Fibroblast of peridontal ligament (primary cell): Measurements from ENCODE around the gene LCN12.

ENCODE experiments used
- DNase-seq: peaks from one replicate; pipeline ENCODE4 v3.0.0-alpha.2; 2010; ENCODE audit errors: extremely low read depth

The LCN12 gene

DNA sequence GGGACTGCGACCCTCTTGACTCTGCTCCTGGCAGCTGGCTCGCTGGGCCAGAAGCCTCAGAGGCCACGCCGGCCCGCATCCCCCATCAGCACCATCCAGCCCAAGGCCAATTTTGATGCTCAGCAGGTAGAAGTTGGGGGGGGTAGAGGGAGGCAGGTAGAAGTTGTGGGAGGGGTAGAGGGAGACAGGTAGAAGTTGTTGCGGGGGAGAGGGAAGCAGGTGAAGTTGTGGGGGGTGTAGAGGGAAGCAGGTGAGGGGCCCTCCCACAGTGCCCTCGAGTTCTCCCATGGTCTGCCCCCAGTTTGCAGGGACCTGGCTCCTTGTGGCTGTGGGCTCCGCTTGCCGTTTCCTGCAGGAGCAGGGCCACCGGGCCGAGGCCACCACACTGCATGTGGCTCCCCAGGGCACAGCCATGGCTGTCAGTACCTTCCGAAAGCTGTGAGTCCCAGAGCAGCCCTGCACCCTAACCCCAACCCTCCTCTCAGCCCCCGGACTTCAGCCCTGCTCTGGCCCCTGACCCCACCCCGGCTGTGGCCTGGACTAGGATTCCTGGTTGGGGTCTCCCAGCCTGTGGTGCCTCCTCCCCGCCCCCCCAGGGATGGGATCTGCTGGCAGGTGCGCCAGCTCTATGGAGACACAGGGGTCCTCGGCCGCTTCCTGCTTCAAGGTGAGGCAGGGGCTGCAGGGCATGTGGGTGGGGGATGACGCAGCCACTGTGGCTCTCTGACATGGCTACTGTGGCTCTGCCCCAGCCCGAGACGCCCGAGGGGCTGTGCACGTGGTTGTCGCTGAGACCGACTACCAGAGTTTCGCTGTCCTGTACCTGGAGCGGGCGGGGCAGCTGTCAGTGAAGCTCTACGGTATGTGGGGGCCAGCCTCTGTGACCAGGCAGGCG, 6.5 kb upstream of the LCN12 start:
- DNase-seq = no peak

DNA sequence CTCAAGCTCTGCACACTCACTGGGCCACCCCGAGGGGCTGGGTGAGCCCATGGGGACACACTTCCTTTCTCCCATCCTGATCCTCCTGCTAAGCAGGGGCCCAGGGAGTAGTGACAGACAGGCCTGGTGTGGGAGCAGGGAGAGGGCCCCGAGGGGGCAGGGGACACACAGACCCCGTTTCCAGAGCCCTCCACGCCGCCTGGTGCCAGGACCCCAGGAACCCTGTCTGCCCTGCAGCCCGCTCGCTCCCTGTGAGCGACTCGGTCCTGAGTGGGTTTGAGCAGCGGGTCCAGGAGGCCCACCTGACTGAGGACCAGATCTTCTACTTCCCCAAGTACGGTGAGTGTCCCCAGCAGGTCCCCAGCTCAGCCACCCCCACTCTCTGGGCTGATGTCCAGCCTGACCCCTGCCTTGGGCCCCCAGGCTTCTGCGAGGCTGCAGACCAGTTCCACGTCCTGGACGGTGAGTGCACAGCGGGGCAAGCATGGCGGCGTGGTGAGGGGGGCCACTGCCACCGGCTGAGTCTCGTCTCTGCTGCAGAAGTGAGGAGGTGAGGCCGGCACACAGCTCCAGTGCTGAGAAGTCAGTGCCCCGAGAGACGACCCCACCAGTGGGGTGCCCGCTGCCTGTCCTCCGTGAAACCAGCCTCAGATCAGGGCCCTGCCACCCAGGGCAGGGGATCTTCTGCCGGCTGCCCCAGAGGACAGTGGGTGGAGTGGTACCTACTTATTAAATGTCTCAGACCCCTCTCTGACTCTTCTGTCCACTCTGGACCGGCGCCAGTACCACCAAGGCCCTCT, 5.6 kb upstream of the LCN12 start:
- no peak for DNase-seq

DNA sequence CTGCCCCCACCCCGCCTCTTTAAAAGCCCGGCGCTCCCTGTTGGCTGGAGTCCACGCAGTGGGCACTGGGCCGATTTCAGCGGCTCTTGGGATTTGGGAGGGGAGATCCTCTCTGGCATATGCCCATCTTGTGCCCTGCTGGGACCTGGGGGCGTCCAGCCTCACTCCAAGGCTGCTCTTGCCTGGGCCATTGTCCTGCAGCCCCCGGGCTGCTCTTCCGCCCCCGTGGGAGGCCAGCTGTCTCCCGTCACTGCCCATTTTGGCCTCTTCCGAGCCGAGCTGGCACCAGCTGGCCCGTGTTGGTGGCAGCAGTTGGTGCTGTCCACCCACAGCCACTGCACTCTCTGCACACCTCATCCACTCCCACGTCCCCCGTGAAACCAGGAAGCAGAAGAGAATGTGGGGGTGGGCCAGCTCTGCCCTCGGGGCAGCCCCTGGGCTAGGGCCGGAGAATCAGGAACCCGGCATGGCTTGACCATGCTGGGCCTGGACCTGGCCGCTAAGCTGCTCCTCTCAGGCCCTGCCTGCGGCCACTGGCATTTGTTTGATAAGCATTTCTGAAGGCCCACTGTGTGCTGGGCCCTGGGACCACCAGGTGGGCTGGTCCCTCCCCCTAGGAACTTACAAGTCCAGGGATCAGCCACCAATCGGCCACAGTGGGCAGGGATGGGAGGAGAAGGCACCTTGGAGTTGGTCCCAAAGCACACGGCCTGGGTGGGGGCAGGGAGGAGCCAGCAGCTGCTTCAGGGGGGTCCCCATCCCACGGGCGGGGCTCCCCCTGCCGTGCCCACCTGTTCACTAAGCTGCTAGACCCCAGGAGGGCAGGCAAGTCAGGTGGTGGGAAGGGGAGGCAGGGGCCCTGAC, 4.8 kb upstream of the LCN12 start:
- DNase-seq = no peak

DNA sequence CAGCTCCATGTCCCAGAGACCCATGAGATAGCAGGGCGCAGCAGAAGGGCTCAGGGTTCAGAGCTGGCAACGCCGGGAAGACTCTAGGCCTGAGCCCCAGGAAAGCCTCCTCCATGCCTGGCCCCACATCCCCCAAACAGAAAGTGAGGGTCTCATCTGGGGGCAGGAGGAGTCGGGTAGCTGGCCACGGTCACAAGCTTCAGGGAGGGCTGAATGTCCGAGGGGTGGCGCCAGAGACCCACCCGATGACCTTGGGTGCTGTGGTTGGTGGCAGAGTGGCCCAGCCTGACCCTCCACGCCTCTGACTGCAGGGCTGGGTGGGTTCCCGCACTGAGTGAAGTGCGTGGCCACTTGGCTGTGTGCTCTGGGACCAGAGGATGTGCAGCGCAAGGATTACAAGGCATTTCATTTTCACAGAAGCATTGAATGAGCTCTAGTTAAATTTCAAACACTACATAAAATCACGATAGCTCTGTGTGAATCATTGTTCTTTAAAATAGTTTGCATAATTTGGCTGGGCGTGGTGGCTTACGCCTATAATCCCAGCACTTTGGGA, 4.0 kb upstream of the LCN12 start:
- peak; percentile 20 for DNase-seq

DNA sequence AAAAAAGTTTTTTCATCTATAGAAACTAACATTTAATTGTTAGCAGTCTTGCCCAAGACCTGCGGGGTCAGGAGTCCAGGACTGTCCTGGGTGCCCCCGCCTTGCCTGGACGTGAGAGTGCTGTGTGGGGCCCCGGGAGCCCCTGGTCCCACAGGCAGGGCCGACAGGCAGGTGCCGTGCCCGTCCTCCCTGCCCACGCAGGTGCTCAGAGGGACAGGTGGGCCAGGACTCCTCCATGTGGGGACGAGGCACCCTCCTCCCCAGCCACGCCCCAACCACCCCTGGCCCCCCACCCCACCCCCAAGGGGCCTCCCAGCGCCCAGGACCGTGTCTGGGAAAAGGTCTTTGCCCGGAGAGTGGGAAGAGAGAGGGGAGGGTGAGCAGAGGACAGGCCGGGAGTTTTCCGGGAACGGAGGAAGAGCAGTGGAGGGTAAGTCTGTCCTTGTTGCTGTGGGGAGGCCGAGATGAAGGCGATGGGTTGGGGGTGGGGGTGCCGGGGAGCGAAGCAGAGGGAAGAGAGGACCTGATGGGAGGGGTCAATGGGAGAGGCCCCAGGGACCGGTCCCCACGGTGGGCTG, 2.7 kb upstream of the LCN12 start:
- DNase-seq = no peak

GRCh38 chr9:136949817-136950655, 2.0 kb upstream of the LCN12 start:
- DNase-seq = peak; percentile 59

GRCh38 chr9:136950656-136951276, 1.3 kb upstream of the LCN12 start:
- no peak for DNase-seq

DNA sequence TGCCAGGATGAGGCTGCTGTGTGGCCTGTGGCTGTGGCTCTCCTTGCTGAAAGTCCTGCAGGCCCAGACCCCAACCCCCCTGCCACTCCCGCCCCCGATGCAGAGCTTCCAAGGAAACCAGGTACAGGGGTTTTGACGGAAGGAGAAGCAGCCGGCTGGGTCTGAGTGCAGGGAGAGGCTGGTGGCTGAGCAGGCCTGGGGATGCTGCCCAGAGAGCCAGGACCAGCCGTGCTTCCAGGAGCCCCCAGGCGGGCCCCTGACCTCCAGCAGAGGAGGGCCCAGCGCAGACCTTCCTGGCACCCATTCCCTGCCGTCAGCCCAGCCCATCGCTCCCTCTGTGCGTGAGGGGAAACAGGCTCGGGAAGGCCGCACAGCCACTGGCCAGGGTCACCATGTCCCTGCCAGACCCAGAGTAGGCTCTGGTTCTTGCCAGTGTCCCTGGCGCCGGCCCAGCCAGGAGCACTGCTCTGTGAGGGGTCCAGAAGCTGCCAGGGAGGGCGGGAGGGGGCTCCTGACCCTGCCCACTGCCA, 313 bp downstream of the LCN12 start:
- no peak for DNase-seq

DNA sequence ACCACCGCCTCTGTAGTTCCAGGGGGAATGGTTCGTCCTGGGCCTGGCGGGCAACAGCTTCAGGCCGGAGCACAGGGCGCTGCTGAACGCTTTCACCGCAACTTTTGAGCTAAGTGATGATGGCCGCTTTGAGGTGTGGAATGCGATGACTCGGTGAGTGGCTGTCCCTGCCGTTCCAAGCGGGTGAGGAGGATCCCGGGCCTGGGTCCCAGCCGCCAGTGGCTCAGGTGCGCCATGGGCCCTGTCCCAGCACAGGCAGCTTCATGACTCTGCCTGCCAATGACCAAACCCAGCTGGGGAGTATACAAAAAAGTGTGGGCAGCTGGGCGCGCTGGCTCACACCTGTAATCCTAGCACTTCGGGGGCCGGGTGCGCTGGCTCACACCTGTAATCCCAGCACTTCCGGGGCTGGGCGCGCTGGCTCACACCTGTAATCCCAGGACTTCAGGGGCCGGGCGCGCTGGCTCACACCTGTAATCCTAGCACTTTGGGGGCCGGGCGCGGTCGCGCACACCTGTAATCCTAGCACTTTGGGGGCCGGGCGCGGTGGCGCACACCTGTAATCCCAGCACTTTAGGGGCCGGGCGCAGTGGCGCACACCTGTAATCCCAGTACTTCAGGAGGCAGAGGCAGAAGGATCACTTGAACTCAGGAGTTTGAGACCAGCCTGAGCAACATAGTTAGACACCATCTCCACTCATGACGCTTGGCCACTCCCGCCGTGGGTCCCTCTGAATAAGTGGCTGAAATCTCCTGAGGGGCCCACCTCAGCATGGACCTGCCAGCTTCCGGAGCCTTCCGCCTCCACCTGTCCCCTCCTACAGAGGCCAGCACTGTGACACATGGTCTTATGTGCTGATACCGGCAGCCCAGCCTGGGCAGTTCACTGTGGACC, 1.1 kb downstream of the LCN12 start:
- DNase-seq = no peak

GRCh38 chr9:136953771-136954269, 1.7 kb downstream of the LCN12 start:
- no peak for DNase-seq

GRCh38 chr9:136954270-136955083, 2.4 kb downstream of the LCN12 start:
- no peak for DNase-seq

- no peak for DNase-seq
Observed at GRCh38 chr9:136955202-136955942, 3.3 kb downstream of the LCN12 start.

DNA sequence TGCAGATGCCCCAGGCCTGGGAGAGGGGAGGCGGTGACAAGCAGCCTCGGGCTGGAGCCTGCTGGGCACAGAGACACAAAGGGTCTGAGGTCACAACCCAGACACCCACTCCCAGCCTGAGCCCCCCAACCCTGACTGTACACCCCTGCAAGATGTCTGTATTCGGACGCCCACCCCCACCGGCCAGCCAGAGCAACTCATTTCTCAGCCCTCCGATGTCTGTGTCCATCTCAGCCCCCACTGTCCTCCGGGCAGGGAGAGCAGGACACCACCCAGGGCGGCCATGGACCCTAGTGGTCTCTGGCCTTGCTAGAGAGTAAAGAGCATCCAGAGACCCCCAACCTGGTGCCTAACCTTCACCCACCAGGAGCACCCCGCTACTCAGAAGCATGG, 3.9 kb downstream of the LCN12 start:
- DNase-seq = no peak

- DNase-seq = no peak
Observed at GRCh38 chr9:136956604-136957003, 4.5 kb downstream of the LCN12 start.

DNA sequence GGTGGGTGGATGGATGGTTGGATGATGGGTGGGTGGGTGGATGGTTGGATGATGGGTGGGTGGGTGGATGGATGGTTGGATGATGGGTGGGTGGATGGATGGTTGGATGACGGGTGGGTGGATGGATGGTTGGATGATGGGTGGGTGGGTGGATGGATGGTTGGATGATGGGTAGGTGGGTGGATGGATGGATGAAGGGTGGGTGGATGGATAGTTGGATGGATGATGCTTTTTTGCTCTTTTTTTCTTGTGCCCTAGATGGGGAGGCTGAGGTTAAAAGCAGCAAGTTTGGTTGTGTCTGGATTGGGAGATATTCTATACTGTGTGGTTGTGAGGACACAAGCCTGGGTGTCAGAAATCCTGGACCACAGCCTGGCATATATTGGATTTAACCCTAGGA, 5.4 kb downstream of the LCN12 start:
- DNase-seq = no peak

DNA sequence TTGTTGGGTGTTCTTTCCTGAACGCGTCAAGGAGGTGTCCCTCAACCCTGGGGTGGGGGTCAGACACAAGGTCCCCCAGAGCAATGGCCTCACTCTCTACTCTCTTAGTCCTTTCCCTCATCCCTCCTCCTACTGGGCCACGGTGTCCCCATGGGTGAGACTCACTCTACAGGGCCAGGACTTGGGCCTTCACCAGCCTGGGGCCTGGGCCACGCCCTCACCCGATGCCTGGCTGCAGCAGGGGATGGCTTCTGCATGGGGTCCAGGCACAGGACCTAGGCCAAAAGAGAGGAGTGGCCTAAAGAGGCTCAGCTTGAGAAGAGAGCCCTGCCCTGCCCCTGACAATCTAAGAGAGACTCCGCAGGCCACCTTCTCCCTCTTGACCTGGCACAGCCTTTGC, 5.8 kb downstream of the LCN12 start:
- DNase-seq = no peak

DNA sequence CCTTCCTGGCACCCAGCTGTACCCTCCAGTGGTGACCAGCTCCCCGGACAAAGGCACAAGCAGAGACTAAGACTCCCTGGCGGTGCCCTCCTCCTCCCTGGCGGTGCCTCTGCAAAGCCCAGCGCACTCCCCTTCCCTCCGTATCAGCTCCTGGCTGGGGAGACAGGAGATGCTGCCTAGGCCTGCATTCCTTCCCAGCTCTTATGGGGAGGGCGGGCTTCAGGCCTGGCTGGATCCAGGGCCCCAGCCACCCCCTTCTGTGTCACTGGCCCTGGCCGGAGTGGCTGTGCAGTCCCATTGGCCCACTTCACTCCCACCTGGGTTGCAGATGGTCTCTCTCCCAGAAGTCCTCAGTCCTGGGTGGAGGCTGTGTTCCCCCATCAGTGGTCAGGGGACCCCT, 6.4 kb downstream of the LCN12 start:
- DNase-seq = no peak
